Measurements from ENCODE around the gene GALNT8. TPM values are rescaled to one million over a fixed set of nuclear protein-coding genes. Genes with fewer than 3 reads are reported as not detected.

The GALNT8 gene
- total and polyA plus RNA-seq, 7 experiments from 2014 or later = 0.06 to 0.89 (median 0.38) TPM; not detected in 1

GRCh38 chr12:4701395-4702190 is 18.6 kb upstream of the GALNT8 start:
- H3K36me3 ChIP-seq (ENCODE audit: control insufficient read depth in 2 of 3, insufficient read depth in 3 of 3, low read length in 3 of 3) = no peaks in the 10 kb centered on the region
- intact Hi-C loops (cut with micrococcal nuclease) = no loop called here
- Mint-ChIP-seq H3K4me3 (no peak overlapping the region), H3K27ac (no peak overlapping the region), H3K9me3 (peaks cover 0 to 9% (median 0%) of the 10 kb centered on the region in 11 donors), H3K27me3 (peaks cover 0 to 10% (median 8%) of the 10 kb centered on the region in 5 donors), H3K36me3 (peaks cover 3 to 21% (median 5%) of the 10 kb centered on the region in 5 donors), H3K4me1 (peaks cover 0 to 3% (median 0%) of the 10 kb centered on the region in 7 donors)
- CTCF ChIA-PET = no interaction called here
- DNase-seq = no peak
- POLR2A ChIA-PET = no interaction called here
- ATAC-seq = no peak
- H3K9me3 ChIP-seq (ENCODE audit: control insufficient read depth in 2 of 3, low read length in 3 of 3) = no peaks in the 10 kb centered on the region
- no peaks in the 10 kb centered on the region for H3K27me3 ChIP-seq (ENCODE audit: control insufficient read depth in 2 of 2, insufficient read depth in 2 of 2, low read length in 2 of 2)
- H3K4me3 ChIP-seq (ENCODE audit: low read length) = no peak overlapping the region
- no peak overlapping the region for H3K27ac ChIP-seq (ENCODE audit: low read depth, low read length)
- no peaks in the 10 kb centered on the region for H3K4me1 ChIP-seq (ENCODE audit: control insufficient read depth in 2 of 2, insufficient read depth in 2 of 2, low read length in 2 of 2)

DNA sequence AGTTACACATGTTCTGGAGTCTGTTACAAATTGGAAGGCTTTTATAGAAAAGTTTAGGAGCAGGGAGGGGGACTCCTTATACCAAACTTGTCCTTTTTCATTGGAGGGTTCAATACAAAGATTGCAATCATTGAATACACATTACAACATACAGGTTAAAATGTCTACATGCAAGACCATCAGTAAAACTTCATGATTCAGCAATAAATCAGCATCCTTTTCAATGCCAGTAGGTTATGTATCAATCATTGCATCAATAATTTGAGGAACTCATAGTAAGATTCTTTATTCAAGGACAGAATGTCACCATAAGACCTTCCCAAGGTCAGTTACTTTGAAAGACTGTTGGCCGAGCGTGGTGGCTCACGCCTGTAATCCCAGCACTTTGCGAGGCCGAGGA is 16.5 kb upstream of the GALNT8 start:
- peaks cover 0 to 15% (median 0%) of the 10 kb centered on the region in 11 donors for H3K9me3 Mint-ChIP-seq
- no peak overlapping the region for H3K4me3 ChIP-seq (ENCODE audit: low read length)
- H3K36me3 ChIP-seq (ENCODE audit: control insufficient read depth in 2 of 3, insufficient read depth in 3 of 3, low read length in 3 of 3) = no peaks in the 10 kb centered on the region
- ATAC-seq (no peak), DNase-seq (no peak)
- intact Hi-C loops (cut with micrococcal nuclease) = no loop called here
- peaks cover 0 to 3% (median 0%) of the 10 kb centered on the region in 7 donors for H3K4me1 Mint-ChIP-seq
- POLR2A ChIA-PET = no interaction called here
- H3K9me3 ChIP-seq (ENCODE audit: control insufficient read depth in 2 of 3, low read length in 3 of 3) = no peaks in the 10 kb centered on the region
- H3K27ac Mint-ChIP-seq = no peak overlapping the region
- H3K27ac ChIP-seq (ENCODE audit: low read depth, low read length) = no peak overlapping the region
- CTCF ChIA-PET = no interaction called here
- H3K4me1 ChIP-seq (ENCODE audit: control insufficient read depth in 2 of 2, insufficient read depth in 2 of 2, low read length in 2 of 2) = no peaks in the 10 kb centered on the region
- H3K36me3 Mint-ChIP-seq = peaks cover 3 to 19% (median 5%) of the 10 kb centered on the region in 5 donors
- no peaks in the 10 kb centered on the region for H3K27me3 ChIP-seq (ENCODE audit: control insufficient read depth in 2 of 2, insufficient read depth in 2 of 2, low read length in 2 of 2)
- H3K27me3 Mint-ChIP-seq = peaks cover 0 to 22% (median 10%) of the 10 kb centered on the region in 5 donors
- no peak overlapping the region for H3K4me3 Mint-ChIP-seq

DNA sequence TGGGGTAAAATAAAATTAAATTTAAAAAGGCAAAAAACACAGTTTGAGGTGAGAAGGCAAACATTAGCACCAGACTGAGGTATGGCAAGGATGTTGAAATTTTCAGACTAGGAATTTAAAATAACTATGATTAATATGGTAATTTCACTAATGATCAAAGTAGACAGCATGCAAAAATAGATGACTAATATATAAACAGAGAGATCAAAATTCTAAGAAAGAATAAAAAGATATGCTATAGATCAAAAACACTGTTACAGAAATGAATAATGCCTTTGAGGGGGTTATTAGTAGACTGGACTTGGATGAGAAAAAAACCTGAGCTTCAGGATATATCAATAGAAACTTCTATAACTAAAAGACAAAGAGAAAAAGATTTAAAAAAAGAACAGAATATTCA is 14.4 kb upstream of the GALNT8 start:
- Histone ChIP-seq H3K9me3 (ENCODE audit: control insufficient read depth in 2 of 3, low read length in 3 of 3) (no peaks in the 10 kb centered on the region), H3K4me3 (ENCODE audit: low read length) (no peak overlapping the region), H3K36me3 (ENCODE audit: control insufficient read depth in 2 of 3, insufficient read depth in 3 of 3, low read length in 3 of 3) (no peaks in the 10 kb centered on the region), H3K27ac (ENCODE audit: low read depth, low read length) (no peak overlapping the region), H3K27me3 (ENCODE audit: control insufficient read depth in 2 of 2, insufficient read depth in 2 of 2, low read length in 2 of 2) (no peaks in the 10 kb centered on the region), H3K4me1 (ENCODE audit: control insufficient read depth in 2 of 2, insufficient read depth in 2 of 2, low read length in 2 of 2) (no peaks in the 10 kb centered on the region)
- intact Hi-C loops (cut with micrococcal nuclease) = no loop called here
- ChIA-PET CTCF (no interaction called here), POLR2A (no interaction called here)
- no peak for ATAC-seq
- Mint-ChIP-seq H3K36me3 (peaks cover 2 to 3% (median 2%) of the 10 kb centered on the region in 5 donors), H3K4me3 (no peak overlapping the region), H3K27ac (no peak overlapping the region), H3K4me1 (peaks cover 0 to 3% (median 0%) of the 10 kb centered on the region in 7 donors), H3K9me3 (peaks cover 0 to 15% (median 0%) of the 10 kb centered on the region in 11 donors), H3K27me3 (peaks cover 0 to 25% (median 10%) of the 10 kb centered on the region in 5 donors)
- DNase-seq = no peak

DNA sequence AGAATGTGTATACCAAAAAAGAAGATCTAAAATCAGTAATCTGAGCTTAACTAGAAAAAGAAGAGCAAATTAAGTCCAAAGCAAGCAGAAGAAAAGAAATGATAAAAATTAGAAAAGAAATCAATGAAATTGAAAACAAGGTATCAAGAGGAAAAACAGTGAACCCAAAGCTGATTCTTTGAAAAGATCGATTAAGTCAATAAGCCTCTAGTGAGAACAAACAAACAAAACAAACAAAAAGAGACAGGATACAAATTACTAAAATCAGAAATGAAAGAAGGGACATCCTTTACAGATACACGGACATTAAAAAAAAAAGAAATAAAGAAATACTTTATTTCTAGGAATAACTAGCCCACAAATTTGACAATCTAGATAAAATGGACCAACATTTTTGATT is 12.9 kb upstream of the GALNT8 start:
- intact Hi-C loops (cut with micrococcal nuclease) = no loop called here
- POLR2A ChIA-PET = no interaction called here
- peaks cover 0 to 3% (median 0%) of the 10 kb centered on the region in 7 donors for H3K4me1 Mint-ChIP-seq

GRCh38 chr12:4710113-4710512 is 10.1 kb upstream of the GALNT8 start:
- DNase-seq (no peak), ATAC-seq (no peak)
- intact Hi-C loops (cut with micrococcal nuclease) = no loop called here
- H3K27ac ChIP-seq (ENCODE audit: low read depth, low read length) = no peak overlapping the region
- H3K4me1 Mint-ChIP-seq = peaks cover 0 to 3% (median 0%) of the 10 kb centered on the region in 7 donors
- CTCF ChIA-PET = no interaction called here
- H3K4me1 ChIP-seq (ENCODE audit: control insufficient read depth in 2 of 2, insufficient read depth in 2 of 2, low read length in 2 of 2) = no peaks in the 10 kb centered on the region
- H3K27me3 Mint-ChIP-seq = peaks cover 4 to 27% (median 14%) of the 10 kb centered on the region in 5 donors
- no peaks in the 10 kb centered on the region for H3K36me3 ChIP-seq (ENCODE audit: control insufficient read depth in 2 of 3, insufficient read depth in 3 of 3, low read length in 3 of 3)
- POLR2A ChIA-PET = no interaction called here
- peaks cover 0 to 18% (median 3%) of the 10 kb centered on the region in 11 donors for H3K9me3 Mint-ChIP-seq
- H3K9me3 ChIP-seq (ENCODE audit: control insufficient read depth in 2 of 3, low read length in 3 of 3) = no peaks in the 10 kb centered on the region
- no peak overlapping the region for H3K4me3 Mint-ChIP-seq
- H3K27ac Mint-ChIP-seq = no peak overlapping the region
- no peak overlapping the region for H3K4me3 ChIP-seq (ENCODE audit: low read length)
- no peaks in the 10 kb centered on the region for H3K27me3 ChIP-seq (ENCODE audit: control insufficient read depth in 2 of 2, insufficient read depth in 2 of 2, low read length in 2 of 2)
- no peaks in the 10 kb centered on the region for H3K36me3 Mint-ChIP-seq

More for the DNA sequence above, 12.9 kb upstream of the GALNT8 start:
- Mint-ChIP-seq H3K9me3 (peaks cover 0 to 18% (median 3%) of the 10 kb centered on the region in 11 donors), H3K27ac (no peak overlapping the region), H3K27me3 (peaks cover 0 to 27% (median 10%) of the 10 kb centered on the region in 5 donors), H3K36me3 (no peaks in the 10 kb centered on the region), H3K4me3 (no peak overlapping the region)
- ATAC-seq = no peak
- Histone ChIP-seq H3K9me3 (ENCODE audit: control insufficient read depth in 2 of 3, low read length in 3 of 3) (no peaks in the 10 kb centered on the region), H3K27ac (ENCODE audit: low read depth, low read length) (no peak overlapping the region), H3K4me3 (ENCODE audit: low read length) (no peak overlapping the region), H3K27me3 (ENCODE audit: control insufficient read depth in 2 of 2, insufficient read depth in 2 of 2, low read length in 2 of 2) (no peaks in the 10 kb centered on the region), H3K36me3 (ENCODE audit: control insufficient read depth in 2 of 3, insufficient read depth in 3 of 3, low read length in 3 of 3) (no peaks in the 10 kb centered on the region), H3K4me1 (ENCODE audit: control insufficient read depth in 2 of 2, insufficient read depth in 2 of 2, low read length in 2 of 2) (no peaks in the 10 kb centered on the region)
- CTCF ChIA-PET = no interaction called here
- DNase-seq = no peak

GRCh38 chr12:4714879-4715278 is 5.3 kb upstream of the GALNT8 start:
- no peak overlapping the region for H3K4me3 Mint-ChIP-seq
- no peaks in the 10 kb centered on the region for H3K4me1 Mint-ChIP-seq
- H3K27ac ChIP-seq (ENCODE audit: low read depth, low read length) = no peak overlapping the region
- ATAC-seq (no peak), DNase-seq (no peak)
- no peaks in the 10 kb centered on the region for H3K27me3 ChIP-seq (ENCODE audit: control insufficient read depth in 2 of 2, insufficient read depth in 2 of 2, low read length in 2 of 2)
- intact Hi-C loops (cut with micrococcal nuclease) = no loop called here
- CTCF ChIA-PET = no interaction called here
- H3K36me3 ChIP-seq (ENCODE audit: control insufficient read depth in 2 of 3, insufficient read depth in 3 of 3, low read length in 3 of 3) = no peaks in the 10 kb centered on the region
- POLR2A ChIA-PET = no interaction called here
- no peaks in the 10 kb centered on the region for H3K4me1 ChIP-seq (ENCODE audit: control insufficient read depth in 2 of 2, insufficient read depth in 2 of 2, low read length in 2 of 2)
- no peak overlapping the region for H3K27ac Mint-ChIP-seq
- peaks cover 0 to 7% (median 0%) of the 10 kb centered on the region in 11 donors for H3K9me3 Mint-ChIP-seq
- peaks cover 0 to 10% (median 0%) of the 10 kb centered on the region in 5 donors for H3K36me3 Mint-ChIP-seq
- H3K27me3 Mint-ChIP-seq = peaks cover 9 to 20% (median 15%) of the 10 kb centered on the region in 5 donors
- H3K9me3 ChIP-seq (ENCODE audit: control insufficient read depth in 2 of 3, low read length in 3 of 3) = no peaks in the 10 kb centered on the region
- H3K4me3 ChIP-seq (ENCODE audit: low read length) = no peak overlapping the region

GRCh38 chr12:4717806-4718205 is 2.4 kb upstream of the GALNT8 start:
- Mint-ChIP-seq H3K27me3 (peaks cover 33 to 39% (median 39%) of the 10 kb centered on the region in 5 donors), H3K27ac (no peak overlapping the region), H3K36me3 (peaks cover 0 to 16% (median 0%) of the 10 kb centered on the region in 5 donors), H3K4me1 (no peaks in the 10 kb centered on the region), H3K4me3 (no peak overlapping the region), H3K9me3 (no peaks in the 10 kb centered on the region)
- ChIA-PET POLR2A (no interaction called here), CTCF (no interaction called here)
- intact Hi-C loops (cut with micrococcal nuclease) = no loop called here
- H3K27ac ChIP-seq (ENCODE audit: low read depth, low read length) = no peak overlapping the region
- no peaks in the 10 kb centered on the region for H3K36me3 ChIP-seq (ENCODE audit: control insufficient read depth in 2 of 3, insufficient read depth in 3 of 3, low read length in 3 of 3)
- H3K27me3 ChIP-seq (ENCODE audit: control insufficient read depth in 2 of 2, insufficient read depth in 2 of 2, low read length in 2 of 2) = no peaks in the 10 kb centered on the region
- no peaks in the 10 kb centered on the region for H3K9me3 ChIP-seq (ENCODE audit: control insufficient read depth in 2 of 3, low read length in 3 of 3)
- H3K4me1 ChIP-seq (ENCODE audit: control insufficient read depth in 2 of 2, insufficient read depth in 2 of 2, low read length in 2 of 2) = no peaks in the 10 kb centered on the region
- DNase-seq (no peak), ATAC-seq (no peak)
- no peak overlapping the region for H3K4me3 ChIP-seq (ENCODE audit: low read length)
